ENCODE results near the gene ACACA.

The ACACA gene

GRCh38 chr17:37109106-37109505, 297.5 kb downstream of the ACACA start:
- Histone ChIP-seq H2AFZ (ENCODE audit: low read length) (no peak overlapping the region), H3K36me3 (ENCODE audit: insufficient read depth, low read length) (peaks cover 62% of the 10 kb centered on the region; the same call in 1 of the 2 replicates), H3K4me1 (ENCODE audit: insufficient read depth, low read length, poor library complexity, severe bottlenecking) (peaks cover 22% of the 10 kb centered on the region), H3K9me3 (ENCODE audit: insufficient read depth, low read depth, low read length) (no peaks in the 10 kb centered on the region), H4K20me1 (ENCODE audit: insufficient read depth, low read length, poor library complexity, severe bottlenecking) (no peaks in the 10 kb centered on the region), H3F3A (ENCODE audit: low read depth) (no peaks in the 10 kb centered on the region), H3K79me2 (ENCODE audit: insufficient read depth, low read length) (no peaks in the 10 kb centered on the region), H3K4me3 (ENCODE audit: low read length, poor library complexity, severe bottlenecking) (no peak overlapping the region), H3K9me2 (replicated peaks; ENCODE audit: low read depth, low read length) (no peaks in the 10 kb centered on the region), H3K4me2 (ENCODE audit: low read depth, low read length, poor library complexity, severe bottlenecking) (no peak overlapping the region), H3K9ac (ENCODE audit: low read depth, low read length, poor library complexity, severe bottlenecking) (no peak overlapping the region), H3K27me3 (ENCODE audit: insufficient read depth, low read length, poor library complexity, severe bottlenecking) (no peaks in the 10 kb centered on the region)
- TF ChIP-seq EZH2phosphoT487 (IDR thresholded peaks at IDR 0.05; ENCODE audit: borderline replicate concordance) (no peak), CTCF (conservative IDR thresholded peaks at IDR 0.05; ENCODE audit: low read length) (no peak)

GRCh38 chr17:37107406-37108083, 299.1 kb downstream of the ACACA start:
- no peak overlapping the region for H2AFZ ChIP-seq (ENCODE audit: low read length)
- H3K4me3 ChIP-seq (ENCODE audit: low read length, poor library complexity, severe bottlenecking), result no peak overlapping the region
- no peaks in the 10 kb centered on the region for H4K20me1 ChIP-seq (ENCODE audit: insufficient read depth, low read length, poor library complexity, severe bottlenecking)
- no peaks in the 10 kb centered on the region for H3F3A ChIP-seq (ENCODE audit: low read depth)
- H3K9me2 ChIP-seq (replicated peaks; ENCODE audit: low read depth, low read length), result no peaks in the 10 kb centered on the region
- no peak overlapping the region for H3K4me2 ChIP-seq (ENCODE audit: low read depth, low read length, poor library complexity, severe bottlenecking)
- no peak for TF ChIP-seq CTCF (conservative IDR thresholded peaks at IDR 0.05; ENCODE audit: low read length)
- no peak for TF ChIP-seq EZH2phosphoT487 (IDR thresholded peaks at IDR 0.05; ENCODE audit: borderline replicate concordance)
- H3K4me1 ChIP-seq (ENCODE audit: insufficient read depth, low read length, poor library complexity, severe bottlenecking), result peaks cover 22% of the 10 kb centered on the region
- no peak overlapping the region for H3K9ac ChIP-seq (ENCODE audit: low read depth, low read length, poor library complexity, severe bottlenecking)
- peaks cover 64% of the 10 kb centered on the region; the same call in 1 of the 2 replicates for H3K36me3 ChIP-seq (ENCODE audit: insufficient read depth, low read length)
- H3K79me2 ChIP-seq (ENCODE audit: insufficient read depth, low read length), result no peaks in the 10 kb centered on the region
- no peaks in the 10 kb centered on the region for H3K27me3 ChIP-seq (ENCODE audit: insufficient read depth, low read length, poor library complexity, severe bottlenecking)
- no peaks in the 10 kb centered on the region for H3K9me3 ChIP-seq (ENCODE audit: insufficient read depth, low read depth, low read length)

GRCh38 chr17:37106049-37106448, 300.6 kb downstream of the ACACA start:
- Histone ChIP-seq H3K79me2 (ENCODE audit: insufficient read depth, low read length) (no peaks in the 10 kb centered on the region), H3K9me3 (ENCODE audit: insufficient read depth, low read depth, low read length) (no peaks in the 10 kb centered on the region), H3K9me2 (replicated peaks; ENCODE audit: low read depth, low read length) (no peaks in the 10 kb centered on the region), H4K20me1 (ENCODE audit: insufficient read depth, low read length, poor library complexity, severe bottlenecking) (no peaks in the 10 kb centered on the region), H3K4me1 (ENCODE audit: insufficient read depth, low read length, poor library complexity, severe bottlenecking) (peaks cover 10% of the 10 kb centered on the region), H3K9ac (ENCODE audit: low read depth, low read length, poor library complexity, severe bottlenecking) (no peak overlapping the region), H3K4me2 (ENCODE audit: low read depth, low read length, poor library complexity, severe bottlenecking) (no peak overlapping the region), H3K4me3 (ENCODE audit: low read length, poor library complexity, severe bottlenecking) (no peak overlapping the region), H2AFZ (ENCODE audit: low read length) (no peak overlapping the region), H3F3A (ENCODE audit: low read depth) (no peaks in the 10 kb centered on the region), H3K27me3 (ENCODE audit: insufficient read depth, low read length, poor library complexity, severe bottlenecking) (no peaks in the 10 kb centered on the region), H3K36me3 (ENCODE audit: insufficient read depth, low read length) (peaks cover 52% of the 10 kb centered on the region; the same call in 1 of the 2 replicates)
- TF ChIP-seq CTCF (conservative IDR thresholded peaks at IDR 0.05; ENCODE audit: low read length) (no peak), EZH2phosphoT487 (IDR thresholded peaks at IDR 0.05; ENCODE audit: borderline replicate concordance) (no peak)

Data from Loucy (cell line).